ENCODE results near the gene EPB41L5. TPM values are rescaled to one million over a fixed set of nuclear protein-coding genes. Genes with fewer than 3 reads are reported as not detected.

The EPB41L5 gene
- total and polyA plus RNA-seq, 2 donors (not counting 3 experiments of a cell fraction or from before 2014, with no cell fraction given) = 8.4 to 13.6 TPM

- no peak for TF ChIP-seq CTCF (IDR thresholded peaks at IDR 0.05; ENCODE audit: extremely low read depth in 1 of 2, insufficient read depth in 1 of 2, low read depth in 1 of 2, low read length in 2 of 2)
- TF ChIP-seq MAX (IDR thresholded peaks at IDR 0.05; ENCODE audit: insufficient read depth, insufficient read length) = no peak
- no peak for TF ChIP-seq JUN (IDR thresholded peaks at IDR 0.05; ENCODE audit: borderline replicate concordance, insufficient read depth, insufficient read length, low read depth)
- TF ChIP-seq POLR2AphosphoS5 (IDR thresholded peaks at IDR 0.05; ENCODE audit: insufficient read depth, low read depth, low read length) = no peak
- TF ChIP-seq FOS (IDR thresholded peaks at IDR 0.05; ENCODE audit: borderline replicate concordance, insufficient read depth, low read length) = no peak
- no peak for TF ChIP-seq GATA2 (IDR thresholded peaks at IDR 0.05; ENCODE audit: insufficient read depth, insufficient read length, low read depth, low read length)
- no peak for TF ChIP-seq MYC (IDR thresholded peaks at IDR 0.05; ENCODE audit: low read depth, low read length)
- TF ChIP-seq POLR2A (IDR thresholded peaks at IDR 0.05; ENCODE audit: low read depth, low read length) = no peak
- Histone ChIP-seq H3K4me2 (ENCODE audit: insufficient read depth, low read length) (no peak overlapping the region), H3K36me3 (ENCODE audit: control insufficient read depth in 2 of 2, extremely low read depth in 1 of 2, insufficient read depth in 2 of 2, low read length in 2 of 2) (no peaks in the 10 kb centered on the region), H3K27me3 (ENCODE audit: control insufficient read depth in 2 of 2, insufficient read depth in 2 of 2, low read length in 2 of 2) (no peaks in the 10 kb centered on the region), H2AFZ (ENCODE audit: low read depth, low read length) (no peak overlapping the region), H3K9me1 (replicated peaks; ENCODE audit: control insufficient read depth, extremely low read depth, insufficient read depth, low read length) (no peaks in the 10 kb centered on the region), H3K27ac (ENCODE audit: insufficient read depth, low read depth, low read length) (no peak overlapping the region), H3K9me3 (replicated peaks; ENCODE audit: control insufficient read depth, insufficient read depth, low read length) (no peaks in the 10 kb centered on the region), H3K4me1 (ENCODE audit: control insufficient read depth, extremely low read depth, insufficient read depth, low read length) (no peaks in the 10 kb centered on the region), H4K20me1 (replicated peaks; ENCODE audit: control insufficient read depth, extremely low read depth, insufficient read depth, low read length) (no peaks in the 10 kb centered on the region), H3K4me3 (replicated peaks in 1 of 3; ENCODE audit: insufficient read depth in 1 of 3, low read depth in 1 of 3, low read length in 3 of 3) (no peak overlapping the region), H3K79me2 (ENCODE audit: control insufficient read depth, insufficient read depth, low read length) (no peaks in the 10 kb centered on the region), H3K9ac (replicated peaks; ENCODE audit: extremely low read depth, insufficient read depth, low read length) (no peak overlapping the region)
- DNase-seq (ENCODE audit: low read depth, low spot score) (no peak), FAIRE-seq (no peak)
- BruUV-seq (replicated peaks) = no TSS peak
- dilution Hi-C loops (cut with MboI; ENCODE audit: extremely low pct_ligation_motif_present, low sequenced_read_pairs) = no loop called here
- POLR2A ChIA-PET = no interaction called here
- intact Hi-C loops (cut with micrococcal nuclease) = no loop called here
- CTCF ChIA-PET = interaction anchor here (1.8 to 2.6 kb wide), 2 partner anchors 10 to 12 kb away, joined by 4 to 7 read pairs; no protein-coding TSS in a partner anchor
Observed at GRCh38 chr2:120004254-120004653, 8.6 kb upstream of the EPB41L5 start.
